K562 (cell line): Measurements from ENCODE around the gene LRRC41. TPM values are rescaled to one million over a fixed set of nuclear protein-coding genes. Genes with fewer than 3 reads are reported as not detected.

Experiments used
- ATAC-seq: fragments of 200-7000 bp; cut with Tn5 transposase; 3 replicates; pipeline ENCODE4 v1.9.1; 2020; ENCODE audit warnings: moderate library complexity
- BruUV-seq: library from RNA; stranded (reverse); fragments of 400-500 nt; replicated peaks from 2 replicates; lab custom pipeline; 2021; lab: Mats Ljungman, UMichigan
- CTCF ChIA-PET: fragments of 300-600 bp; formaldehyde crosslinking; extraction: SDS; loops from one replicate; lab custom pipeline; 2021; ENCODE audit warnings: low intra/inter-chr PET ratio; lab: Yijun Ruan, JAX
- POLR2A ChIA-PET: fragments of 300-600, 350-650 bp; sonication (Branson Sonifier 250); formaldehyde crosslinking; extraction: SDS; loops from one replicate; lab custom pipeline; 2021; ENCODE audit warnings: antibody characterized with exemption, inconsistent platforms; lab: Yijun Ruan, JAX
- DNase-seq, 4 experiments: peaks; one replicate each; pipeline versions ENCODE4 v3.0.0 to v3.0.0-alpha.2; 2011 to 2018; ENCODE audit warnings: low spot score in 3 of 4, mixed read lengths in 3 of 4; ENCODE audit errors: extremely low read depth in 1 of 4
- FAIRE-seq: peaks from 2 replicates; lab custom pipeline; 2011; peaks lifted over from hg19 to GRCh38; lab: Jason Lieb, UNC
- H2AFZ ChIP-seq: 2 replicates; pipeline ENCODE4 v1.6.0; 2011; ENCODE audit warnings: low read depth, low read length, control low read depth, inconsistent platforms
- H3K27ac ChIP-seq: fragments of 200-600 bp; 3 replicates; pipeline ENCODE4 v1.8.0; 2011; ENCODE audit warnings: low read depth, mild to moderate bottlenecking, control low read depth, inconsistent platforms, low read length, moderate library complexity, mixed read lengths; ENCODE audit errors: extremely low read depth
- H3K27me3 ChIP-seq, 2 experiments: fragments of 300-600 bp in 1 of 2; 2 replicates in 1 of 2; 3 replicates in 1 of 2; pipeline versions ENCODE4 v1.6.0 to v1.8.0; 2011; ENCODE audit warnings: inconsistent platforms in 2 of 2, low read length in 2 of 2, mild to moderate bottlenecking in 1 of 2, mixed read lengths in 1 of 2, moderate library complexity in 1 of 2; ENCODE audit not compliant: control insufficient read depth in 2 of 2, insufficient read depth in 2 of 2
- H3K36me3 ChIP-seq: fragments of 300-600 bp; 3 replicates; pipeline ENCODE4 v1.8.0; 2011; ENCODE audit warnings: mild to moderate bottlenecking, low read length, inconsistent platforms; ENCODE audit not compliant: control insufficient read depth, insufficient read depth
- H3K4me1 ChIP-seq, 2 experiments: fragments of 200-600 bp in 1 of 2; replicated peaks in 1 of 2; 2 replicates in 1 of 2; 3 replicates in 1 of 2; pipeline versions ENCODE4 v1.5.1 to v1.8.0; 2011; ENCODE audit warnings: inconsistent platforms in 2 of 2, low read length in 2 of 2, mild to moderate bottlenecking in 1 of 2, mixed read lengths in 1 of 2, moderate library complexity in 1 of 2; ENCODE audit not compliant: control insufficient read depth in 2 of 2, insufficient read depth in 2 of 2
- H3K4me2 ChIP-seq: 2 replicates; pipeline ENCODE4 v1.6.1; 2011; ENCODE audit warnings: low read length, control low read depth, inconsistent platforms, mixed read lengths; ENCODE audit not compliant: insufficient read depth
- H3K4me3 ChIP-seq: fragments of 200-600 bp; sonication (generic), shearing (Covaris generic); 2 replicates; pipeline ENCODE4 v1.5.1; 2016; ENCODE audit warnings: control low read depth, inconsistent platforms
- H3K79me2 ChIP-seq: fragments of 200-600 bp; 3 replicates; pipeline ENCODE4 v1.8.0; 2011; ENCODE audit warnings: low read length, inconsistent platforms; ENCODE audit not compliant: control insufficient read depth, insufficient read depth
- H3K9ac ChIP-seq, 2 experiments: 2 replicates each; pipeline versions ENCODE4 v1.6.0 to v1.6.1; 2011; ENCODE audit warnings: low read depth in 2 of 2, low read length in 2 of 2, control low read depth in 1 of 2, inconsistent platforms in 1 of 2, mild to moderate bottlenecking in 1 of 2, mixed read lengths in 1 of 2; ENCODE audit not compliant: insufficient read depth in 1 of 2
- H3K9me1 ChIP-seq: one replicate; pipeline ENCODE4 v1.6.0; 2011; ENCODE audit warnings: inconsistent platforms, mild to moderate bottlenecking, low read length, moderate library complexity; ENCODE audit not compliant: control insufficient read depth, insufficient read depth
- H3K9me3 ChIP-seq: replicated peaks from 2 replicates; pipeline ENCODE4 v1.5.1; 2011; ENCODE audit warnings: low read depth, low read length, inconsistent platforms; ENCODE audit not compliant: control insufficient read depth, insufficient read depth
- H4K20me1 ChIP-seq: replicated peaks from 2 replicates; pipeline ENCODE4 v1.6.1; 2011; ENCODE audit warnings: low read length, inconsistent platforms, mixed read lengths; ENCODE audit not compliant: control insufficient read depth, insufficient read depth
- BCL6 ChIP-seq: fragments of 250-450 bp; sonication (Bioruptor Pico); IDR thresholded peaks from 2 replicates; pipeline ENCODE4 v1.4.0; 2020
- BMI1 ChIP-seq: fragments of 150-350 bp; IDR thresholded peaks from 2 replicates; pipeline ENCODE4 v1.6.1; 2014; ENCODE audit warnings: low read length
- CBFA2T2 ChIP-seq: fragments of 450-650 bp; conservative IDR thresholded peaks from 2 replicates; pipeline ENCODE4 v1.6.1; 2017; ENCODE audit warnings: mild to moderate bottlenecking
- CREB1 ChIP-seq, 2 experiments: sonication (generic) in 1 of 2; formaldehyde crosslinking in 1 of 2; IDR thresholded peaks; 2 replicates each; pipeline versions ENCODE4 v1.6.1 to v1.8.0; 2012 to 2022; ENCODE audit warnings: inconsistent platforms in 1 of 2, mild to moderate bottlenecking in 1 of 2, missing genetic modification reagents in 1 of 2, moderate library complexity in 1 of 2
- ELF4 ChIP-seq: fragments of 450-650 bp; formaldehyde crosslinking; IDR thresholded peaks from 2 replicates; pipeline ENCODE4 v1.4.0; 2022; ENCODE audit warnings: missing genetic modification characterization
- KDM1A ChIP-seq, 2 experiments: fragments of 450-650 bp; IDR thresholded peaks; 2 replicates each; pipeline ENCODE4 v1.6.1; 2016; ENCODE audit warnings: mild to moderate bottlenecking in 2 of 2
- LCOR ChIP-seq: sonication (generic); formaldehyde crosslinking; IDR thresholded peaks from 2 replicates; pipeline ENCODE4 v1.8.0; 2022; ENCODE audit warnings: mild to moderate bottlenecking, missing genetic modification reagents
- RAD21 ChIP-seq, 2 experiments: fragments of 250-450 bp in 1 of 2; fragments of 450-650 bp in 1 of 2; sonication (Bioruptor Pico) in 1 of 2; formaldehyde crosslinking in 1 of 2; IDR thresholded peaks in 1 of 2; conservative IDR thresholded peaks in 1 of 2; 2 replicates each; pipeline versions ENCODE4 v1.4.0 to v1.8.0; 2020 to 2022; ENCODE audit warnings: mild to moderate bottlenecking in 2 of 2, moderate library complexity in 1 of 2
- SMARCB1 ChIP-seq: IDR thresholded peaks from 2 replicates; pipeline ENCODE4 v1.6.1; 2011; ENCODE audit warnings: improper control_type of control experiment, low read depth; ENCODE audit not compliant: insufficient read length
- SRSF1 ChIP-seq: fragments of 200-400 bp; formaldehyde crosslinking; IDR thresholded peaks from 2 replicates; pipeline ENCODE4 v1.6.1; 2017; ENCODE audit warnings: mild to moderate bottlenecking, low read depth, low read length, moderate library complexity
- ZNF282 ChIP-seq: sonication (generic); formaldehyde crosslinking; IDR thresholded peaks from 2 replicates; pipeline ENCODE4 v1.8.1; 2023; ENCODE audit warnings: missing genetic modification reagents
- ZNF445 ChIP-seq: fragments of 250-450 bp; sonication (Bioruptor Pico); IDR thresholded peaks from 2 replicates; pipeline ENCODE4 v1.4.0; 2020; ENCODE audit warnings: low read depth, mild to moderate bottlenecking, moderate library complexity
- WGBS: fragments of 100-300 bp; shearing (Covaris generic); methylation state at CpG from one replicate; pipeline ENCODE4 v1.1.6; 2016; ENCODE audit warnings: low coverage, mixed read lengths; ENCODE audit not compliant: insufficient coverage; ENCODE audit errors: missing lambda C conversion rate; 5-methylcytosine and 5-hydroxymethylcytosine counted together
- in situ Hi-C: fragments of 300-500 bp; cut with MboI; formaldehyde crosslinking; loops from 4 replicates; pipeline ENCODE4 v1.15.0; 2018; ENCODE audit warnings: inconsistent platforms, mixed read lengths
- intact Hi-C: fragments of 100-400 bp; cut with micrococcal nuclease; formaldehyde crosslinking; loops from 2 replicates; pipeline ENCODE4 v1.14.2; 2022
- polyA plus RNA-seq, 8 experiments: library from polyadenylated mRNA; depleted of rRNA in 4 of 8; stranded (reverse) in 5 of 8; unstranded in 3 of 8; fragments of >200 nt; fragmentation: Nextera tagmentation in 2 of 8; fragmentation: Illumina TruSeq in 1 of 8; extraction: Ambion mirVana in 2 of 8; extraction: Trizol in 1 of 8; gene quantifications; 2 replicates each; pipeline versions ENCODE4 v1.2.1 to v1.2.3, GENCODE V29; 2011 to 2014; ENCODE audit warnings: inconsistent platforms in 1 of 8, missing spikeins in 1 of 8
- total RNA-seq, 7 experiments: library from RNA; depleted of rRNA in 6 of 7; stranded (reverse); fragments of >200 nt in 6 of 7; fragmentation: Illumina TruSeq in 2 of 7; extraction: Trizol in 2 of 7; gene quantifications; 2 replicates each; pipeline versions ENCODE4 v1.2.1 to v1.2.3, GENCODE V29; 2011 to 2021; ENCODE audit warnings: low replicate concordance in 1 of 7
- TF ChIP-seq, protein P1 (sequence below), 3 experiments: IDR thresholded peaks in 2 of 3; conservative IDR thresholded peaks in 1 of 3; 2 replicates each; pipeline ENCODE4 v1.5.1; 2011 to 2012; ENCODE audit warnings: low read length in 3 of 3, mild to moderate bottlenecking in 3 of 3, control low read depth in 2 of 3, improper control_type of control experiment in 1 of 3, inconsistent platforms in 1 of 3, low read depth in 1 of 3, mixed read lengths in 1 of 3, moderate library complexity in 1 of 3; ENCODE audit not compliant: insufficient read depth in 2 of 3

LRRC41 gene
- total and polyA plus RNA-seq, 9 of the 15 experiments (the other 6 are each of a cell fraction or from before 2014, with no cell fraction given) = 10.5 to 64.7 (median 44.2) TPM

DNA sequence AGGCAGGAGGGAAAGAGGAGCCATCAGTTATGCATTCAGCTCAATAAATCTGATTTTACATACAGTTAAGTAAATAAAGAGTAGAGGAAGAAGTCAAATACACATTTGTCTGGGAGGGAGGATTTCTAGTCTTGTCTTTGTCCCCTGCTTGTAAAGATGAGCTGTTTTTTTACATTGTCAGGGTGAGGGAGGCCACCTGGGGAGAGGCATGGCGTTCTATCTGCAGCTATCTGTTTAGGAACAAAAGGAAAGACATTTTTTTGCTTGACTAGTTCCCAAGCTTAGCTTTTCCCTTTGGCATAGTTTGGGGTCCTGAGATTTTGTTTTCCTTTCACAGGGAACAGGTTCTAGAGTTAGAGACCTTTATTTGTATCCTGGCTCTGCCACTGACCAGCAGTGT, 40.9 kb downstream of the LRRC41 start:
- H3K36me3 ChIP-seq = peaks cover 96% of the 10 kb centered on the region
- POLR2A ChIA-PET = interaction anchor here (0.8 to 7.8 kb wide), 7 partner anchors 8 to 741 kb away, joined by 3 to 103 read pairs (median 7); partner anchors contain the start of genes LRRC41, PRDX1, RAD54L and UQCRH
- no peaks in the 10 kb centered on the region; the same call in 1 of the 2 replicates for H3K9me3 ChIP-seq
- 65% methylated on average over 1 of the region's 1 CpG for WGBS
- in situ Hi-C loops (no loop called here), intact Hi-C loops (no loop called here)
- DNase-seq (no peak), ATAC-seq (no peak), FAIRE-seq (no peak)
- no peak overlapping the region for H3K4me2 ChIP-seq
- no peak overlapping the region for H3K9ac ChIP-seq
- no peaks in the 10 kb centered on the region for H3K27me3 ChIP-seq
- H3K4me3 ChIP-seq = no peak overlapping the region
- H2AFZ ChIP-seq = no peak overlapping the region
- H3K27ac ChIP-seq = no peak overlapping the region
- peaks cover 1% of the 10 kb centered on the region; the same call in 1 of the 3 replicates for H3K79me2 ChIP-seq
- TF ChIP-seq ZNF445 (CRISPR knock-in tag) = no peak
- no peak for TF ChIP-seq BMI1
- no peak for TF ChIP-seq BCL6 (CRISPR knock-in tag)
- no peak for TF ChIP-seq KDM1A (IDR thresholded peaks at IDR 0.05)
- TF ChIP-seq ZNF282 (CRISPR knock-in tag) = no peak
- TF ChIP-seq LCOR (CRISPR knock-in tag) = no peak
- no peak for TF ChIP-seq CREB1 (IDR thresholded peaks at IDR 0.05)
- TF ChIP-seq CREB1 (CRISPR knock-in tag; IDR thresholded peaks at IDR 0.05) = no peak
- TF ChIP-seq ELF4 (CRISPR knock-in tag) = no peak
- no peak for TF ChIP-seq RAD21 (CRISPR knock-in tag; conservative IDR thresholded peaks at IDR 0.05 in 1 of 2, IDR thresholded peaks at IDR 0.05 in 1 of 2)
- no peak for TF ChIP-seq CBFA2T2
- no peak for TF ChIP-seq SRSF1
- TF ChIP-seq, protein P1, sequence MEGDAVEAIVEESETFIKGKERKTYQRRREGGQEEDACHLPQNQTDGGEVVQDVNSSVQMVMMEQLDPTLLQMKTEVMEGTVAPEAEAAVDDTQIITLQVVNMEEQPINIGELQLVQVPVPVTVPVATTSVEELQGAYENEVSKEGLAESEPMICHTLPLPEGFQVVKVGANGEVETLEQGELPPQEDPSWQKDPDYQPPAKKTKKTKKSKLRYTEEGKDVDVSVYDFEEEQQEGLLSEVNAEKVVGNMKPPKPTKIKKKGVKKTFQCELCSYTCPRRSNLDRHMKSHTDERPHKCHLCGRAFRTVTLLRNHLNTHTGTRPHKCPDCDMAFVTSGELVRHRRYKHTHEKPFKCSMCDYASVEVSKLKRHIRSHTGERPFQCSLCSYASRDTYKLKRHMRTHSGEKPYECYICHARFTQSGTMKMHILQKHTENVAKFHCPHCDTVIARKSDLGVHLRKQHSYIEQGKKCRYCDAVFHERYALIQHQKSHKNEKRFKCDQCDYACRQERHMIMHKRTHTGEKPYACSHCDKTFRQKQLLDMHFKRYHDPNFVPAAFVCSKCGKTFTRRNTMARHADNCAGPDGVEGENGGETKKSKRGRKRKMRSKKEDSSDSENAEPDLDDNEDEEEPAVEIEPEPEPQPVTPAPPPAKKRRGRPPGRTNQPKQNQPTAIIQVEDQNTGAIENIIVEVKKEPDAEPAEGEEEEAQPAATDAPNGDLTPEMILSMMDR (IDR thresholded peaks at IDR 0.05 in 2 of 3, conservative IDR thresholded peaks at IDR 0.05 in 1 of 3; ENCODE audit: insufficient read depth in 2 of 3, low read depth in 1 of 3, low read length in 3 of 3) = no peak
- no peak for TF ChIP-seq SMARCB1
- CTCF ChIA-PET = no interaction called here
- H3K4me1 ChIP-seq = no peaks in the 10 kb centered on the region
- no TSS peak for BruUV-seq
- no peaks in the 10 kb centered on the region; the same call in 1 of the 2 replicates for H4K20me1 ChIP-seq
- H3K9me1 ChIP-seq = no peaks in the 10 kb centered on the region
